PC-3 (cell line): ENCODE results near the gene ZNF672. TPM values are rescaled to one million over a fixed set of nuclear protein-coding genes. Genes with fewer than 3 reads are reported as not detected.

Experiments
- ATAC-seq: fragments of 200-7000 bp; cut with Tn5 transposase; 2 replicates; pipeline ENCODE4 v1.9.1; 2020; ENCODE audit warnings: mild to moderate bottlenecking, moderate library complexity
- BruUV-seq: library from RNA; stranded (reverse); fragments of 400-500 nt; replicated peaks from 2 replicates; lab custom pipeline; 2021; lab: Mats Ljungman, UMichigan
- CTCF ChIA-PET: fragments of 300-600 bp; sonication (Branson Sonifier 250); formaldehyde crosslinking; loops from one replicate; lab custom pipeline; 2022; ENCODE audit warnings: antibody characterized with exemption; lab: Charles Lee
- POLR2A ChIA-PET: fragments of 300-600 bp; sonication (Branson Sonifier 250); formaldehyde crosslinking; loops from one replicate; lab custom pipeline; 2022; ENCODE audit warnings: antibody characterized with exemption; ENCODE audit not compliant: unreplicated experiment; lab: Charles Lee
- DNase-seq: peaks from one replicate; pipeline ENCODE4 v3.0.0-alpha.2; 2015
- H2AFZ ChIP-seq: fragments of 300-600 bp; sonication (generic); 2 replicates; pipeline ENCODE4 v1.6.0; 2016; ENCODE audit warnings: antibody characterized with exemption, low read length
- H3F3A ChIP-seq: fragments of 300-600 bp; sonication (generic); one replicate; pipeline ENCODE4 v1.6.0; 2017; ENCODE audit warnings: antibody characterized with exemption, low read length, control low read depth, mild to moderate bottlenecking; ENCODE audit not compliant: unreplicated experiment
- H3K27ac ChIP-seq: fragments of 300-600 bp; sonication (generic); 2 replicates; pipeline ENCODE4 v1.5.1; 2016; ENCODE audit warnings: mild to moderate bottlenecking, low read length
- H3K27me3 ChIP-seq: fragments of 300-600 bp; sonication (generic); 2 replicates; pipeline ENCODE4 v1.6.1; 2016; ENCODE audit warnings: low read length, mixed read lengths
- H3K36me3 ChIP-seq: fragments of 300-600 bp; sonication (generic); 2 replicates; pipeline ENCODE4 v1.6.1; 2016; ENCODE audit warnings: low read depth, mixed run types, low read length, mixed read lengths
- H3K4me1 ChIP-seq: fragments of 300-600 bp; sonication (generic); 2 replicates; pipeline ENCODE4 v1.5.1; 2016; ENCODE audit warnings: low read length; ENCODE audit not compliant: insufficient read depth
- H3K4me2 ChIP-seq: fragments of 300-600 bp; sonication (generic); 2 replicates; pipeline ENCODE4 v1.6.0; 2016; ENCODE audit warnings: low read length
- H3K4me3 ChIP-seq: fragments of 300-600 bp; sonication (generic); 2 replicates; pipeline ENCODE4 v1.5.1; 2016; ENCODE audit warnings: mild to moderate bottlenecking, low read length, mixed read lengths
- H3K79me2 ChIP-seq: fragments of 300-600 bp; sonication (generic); 2 replicates; pipeline ENCODE4 v1.6.1; 2017; ENCODE audit warnings: low read length, mixed read lengths
- H3K9ac ChIP-seq: fragments of 300-600 bp; sonication (generic); 2 replicates; pipeline ENCODE4 v1.6.0; 2016; ENCODE audit warnings: mild to moderate bottlenecking, low read length
- H3K9me2 ChIP-seq: fragments of 300-600 bp; sonication (generic); replicated peaks from 2 replicates; pipeline ENCODE4 v1.6.1; 2016; ENCODE audit warnings: mixed run types, low read length, mixed read lengths
- H3K9me3 ChIP-seq: fragments of 300-600 bp; sonication (generic); 2 replicates; pipeline ENCODE4 v1.6.1; 2016; ENCODE audit warnings: low read length, mixed read lengths
- H4K20me1 ChIP-seq: fragments of 300-600 bp; sonication (generic); 2 replicates; pipeline ENCODE4 v1.6.1; 2016; ENCODE audit warnings: low read length, mixed read lengths
- EZH2 ChIP-seq: fragments of 300-600 bp; sonication (generic); IDR thresholded peaks from one replicate; pipeline ENCODE4 v1.6.1; 2017; ENCODE audit warnings: antibody characterized with exemption, mild to moderate bottlenecking, low read length; ENCODE audit not compliant: unreplicated experiment
- EZH2phosphoT487 ChIP-seq: fragments of 300-600 bp; sonication (generic); IDR thresholded peaks from 2 replicates; pipeline ENCODE4 v1.6.1; 2018; ENCODE audit warnings: mild to moderate bottlenecking, antibody characterized with exemption, low read length, borderline replicate concordance
- intact Hi-C: fragments of 100-400 bp; cut with micrococcal nuclease; formaldehyde crosslinking; loops from 2 replicates; pipeline ENCODE4 v1.9.0; 2023
- total RNA-seq: library from RNA; depleted of rRNA; stranded (reverse); fragments of >200 nt; gene quantifications from 2 replicates; pipeline ENCODE4 v1.2.3, GENCODE V29; 2014
- TF ChIP-seq, protein P1 (sequence below): fragments of 300-600 bp; sonication (generic); conservative IDR thresholded peaks from 2 replicates; pipeline ENCODE4 v1.5.1; 2017; ENCODE audit warnings: antibody characterized with exemption, low read depth, mild to moderate bottlenecking, low read length

The ZNF672 gene
- total RNA-seq, 1 experiment from 2014 or later = 83.9 TPM

GRCh38 chr1:248837045-248837780, 811 bp upstream of the ZNF672 start:
- Histone ChIP-seq H4K20me1 (no peaks in the 10 kb centered on the region), H3K27ac (no peak overlapping the region; the same call in 1 of the 2 replicates), H3K9me2 (no peaks in the 10 kb centered on the region), H3F3A (no peaks in the 10 kb centered on the region), H3K79me2 (peaks cover 33% of the 10 kb centered on the region), H3K36me3 (no peaks in the 10 kb centered on the region), H3K9me3 (no peaks in the 10 kb centered on the region), H3K9ac (peak overlapping the region; percentile 86), H2AFZ (peak overlapping the region; percentile 86), H3K4me1 (peaks cover 20% of the 10 kb centered on the region), H3K4me2 (peak overlapping the region; percentile 91), H3K4me3 (peak overlapping the region; percentile 77), H3K27me3 (no peaks in the 10 kb centered on the region)
- BruUV-seq = TSS peak; percentile 77
- POLR2A ChIA-PET = interaction anchor here (0.6 to 1.4 kb wide), 5 partner anchors 11 to 89 kb away, joined by 3 to 53 read pairs (median 5); partner anchors contain the start of genes SH3BP5L and ZNF692
- TF ChIP-seq EZH2phosphoT487 (no peak), EZH2 (no peak)
- TF ChIP-seq, protein P1, sequence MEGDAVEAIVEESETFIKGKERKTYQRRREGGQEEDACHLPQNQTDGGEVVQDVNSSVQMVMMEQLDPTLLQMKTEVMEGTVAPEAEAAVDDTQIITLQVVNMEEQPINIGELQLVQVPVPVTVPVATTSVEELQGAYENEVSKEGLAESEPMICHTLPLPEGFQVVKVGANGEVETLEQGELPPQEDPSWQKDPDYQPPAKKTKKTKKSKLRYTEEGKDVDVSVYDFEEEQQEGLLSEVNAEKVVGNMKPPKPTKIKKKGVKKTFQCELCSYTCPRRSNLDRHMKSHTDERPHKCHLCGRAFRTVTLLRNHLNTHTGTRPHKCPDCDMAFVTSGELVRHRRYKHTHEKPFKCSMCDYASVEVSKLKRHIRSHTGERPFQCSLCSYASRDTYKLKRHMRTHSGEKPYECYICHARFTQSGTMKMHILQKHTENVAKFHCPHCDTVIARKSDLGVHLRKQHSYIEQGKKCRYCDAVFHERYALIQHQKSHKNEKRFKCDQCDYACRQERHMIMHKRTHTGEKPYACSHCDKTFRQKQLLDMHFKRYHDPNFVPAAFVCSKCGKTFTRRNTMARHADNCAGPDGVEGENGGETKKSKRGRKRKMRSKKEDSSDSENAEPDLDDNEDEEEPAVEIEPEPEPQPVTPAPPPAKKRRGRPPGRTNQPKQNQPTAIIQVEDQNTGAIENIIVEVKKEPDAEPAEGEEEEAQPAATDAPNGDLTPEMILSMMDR = no peak
- no peak for DNase-seq
- intact Hi-C loops = no loop called here
- ATAC-seq = no peak
- CTCF ChIA-PET = interaction anchor here (0.7 to 1.2 kb wide), 2 partner anchors 11 to 70 kb away, joined by 4 to 12 read pairs; partner anchors contain the start of gene SH3BP5L

GRCh38 chr1:248838357-248839167, 538 bp downstream of the ZNF672 start:
- no peaks in the 10 kb centered on the region for H3F3A ChIP-seq
- DNase-seq (peak; percentile 99), ATAC-seq (peak; percentile 74)
- ChIA-PET CTCF (interaction anchor here (0.6 to 1.2 kb wide), 3 partner anchors 12 to 829 kb away, joined by 4 to 12 read pairs (median 4); partner anchors contain the start of gene SH3BP5L), POLR2A (interaction anchor here (0.6 to 1.4 kb wide), 5 partner anchors 10 to 88 kb away, joined by 3 to 53 read pairs (median 3); partner anchors contain the start of genes SH3BP5L and ZNF692)
- peak overlapping the region; percentile 91 for H3K4me2 ChIP-seq
- H3K4me3 ChIP-seq = peak overlapping the region; percentile 77
- peak overlapping the region; percentile 84 for H2AFZ ChIP-seq
- BruUV-seq = no TSS peak
- H4K20me1 ChIP-seq = no peaks in the 10 kb centered on the region
- intact Hi-C loops = loop anchor here (1.0 kb wide), 3 partner anchors 12 to 35 kb away; no protein-coding TSS in a partner anchor
- H3K9ac ChIP-seq = peak overlapping the region; percentile 86
- no peaks in the 10 kb centered on the region for H3K9me2 ChIP-seq
- H3K79me2 ChIP-seq = peaks cover 45% of the 10 kb centered on the region
- H3K36me3 ChIP-seq = no peaks in the 10 kb centered on the region; the same call in 1 of the 2 replicates
- H3K4me1 ChIP-seq = peaks cover 20% of the 10 kb centered on the region
- H3K9me3 ChIP-seq = no peaks in the 10 kb centered on the region
- TF ChIP-seq, protein P1 = no peak
- TF ChIP-seq EZH2phosphoT487 (no peak), EZH2 (no peak)
- H3K27ac ChIP-seq = peak overlapping the region; percentile 75
- no peaks in the 10 kb centered on the region for H3K27me3 ChIP-seq
